Sigmoid colon (tissue), 7 donors: Measurements from ENCODE around the gene ZBTB7A. TPM values are rescaled to one million over a fixed set of nuclear protein-coding genes. Genes with fewer than 3 reads are reported as not detected.

Source experiments
- DNase-seq: peaks from one replicate; pipeline ENCODE4 v3.0.0-alpha.2; 2019
- H3K27ac ChIP-seq, 4 donors: fragments of 200-600 bp; sonication (generic); one replicate each; pipeline ENCODE4 v1.5.1; 2016 to 2019; ENCODE audit warnings: mild to moderate bottlenecking in 1 of 4
- H3K27me3 ChIP-seq, 3 donors: fragments of 200-600 bp; sonication (generic); one replicate each; pipeline ENCODE4 v1.5.1; 2019; ENCODE audit warnings: mild to moderate bottlenecking in 1 of 3
- H3K36me3 ChIP-seq, 4 donors: fragments of 200-600 bp; sonication (generic); one replicate each; pipeline ENCODE4 v1.5.1; 2016 to 2019
- H3K4me1 ChIP-seq, 4 donors: fragments of 200-600 bp; sonication (generic); one replicate each; pipeline ENCODE4 v1.5.1; 2017 to 2019
- H3K4me3 ChIP-seq, 4 donors: fragments of 200-600 bp; sonication (generic); one replicate each; pipeline ENCODE4 v1.5.1; 2017 to 2019; ENCODE audit warnings: mild to moderate bottlenecking in 2 of 4, moderate library complexity in 1 of 4
- H3K9me3 ChIP-seq, 4 donors: fragments of 200-600 bp in 3 of 4; sonication (generic) in 3 of 4; one replicate each; pipeline versions ENCODE4 v1.5.1 to v1.6.1; 2013 to 2019
- CTCF ChIP-seq, 4 experiments: fragments of 450-650 bp in 3 of 4; fragments of 200-600 bp in 1 of 4; IDR thresholded peaks; one replicate each; pipeline ENCODE4 v1.5.1; 2016 to 2019; ENCODE audit warnings: antibody characterized with exemption in 4 of 4, mild to moderate bottlenecking in 3 of 4, moderate library complexity in 2 of 4
- EP300 ChIP-seq, 4 donors: sonication (generic); formaldehyde crosslinking; IDR thresholded peaks; one replicate each; pipeline ENCODE4 v1.6.1; 2017; ENCODE audit warnings: antibody characterized with exemption in 4 of 4
- POLR2A ChIP-seq, 2 donors: fragments of 450-650 bp; IDR thresholded peaks; one replicate each; pipeline ENCODE4 v1.6.1; 2016; ENCODE audit warnings: antibody characterized with exemption in 2 of 2, mild to moderate bottlenecking in 2 of 2, moderate library complexity in 2 of 2
- POLR2AphosphoS5 ChIP-seq, 4 donors: sonication (generic); formaldehyde crosslinking; IDR thresholded peaks; one replicate each; pipeline ENCODE4 v1.6.1; 2017; ENCODE audit warnings: antibody characterized with exemption in 4 of 4
- WGBS, 2 donors: extraction: QIAGEN DNeasy Blood & Tissue Kit; methylation state at CpG; one replicate each; pipeline ENCODE4 v1.1.7; 2013; 5-methylcytosine and 5-hydroxymethylcytosine counted together
- intact Hi-C: fragments of 100-400 bp; cut with DNase I; formaldehyde crosslinking; loops from one replicate; pipeline ENCODE4 v1.15.1; 2023
- polyA plus RNA-seq, 3 donors: library from polyadenylated mRNA; stranded (reverse); fragments of 200-250 nt; gene quantifications; one replicate each; pipeline ENCODE4 v1.2.3, GENCODE V29; 2013
- total RNA-seq, 4 donors: library from RNA; depleted of rRNA; stranded (reverse); fragments of >200 nt; gene quantifications; one replicate each; pipeline ENCODE4 v1.1.0, GENCODE V29; 2016
- donor health status: healthy with polysubstance abuse.
- donor health status: Bipolar disorder and iron deficiency.
- donor health status: healthy.

Gene ZBTB7A
- total and polyA plus RNA-seq, 7 donors, result 22.8 to 53.2 (median 38.2) TPM

GRCh38 chr19:4067396-4068046, 822 bp upstream of the ZBTB7A start:
- Histone ChIP-seq H3K27me3 (no peaks in the 10 kb centered on the region), H3K36me3 (peaks cover 0 to 6% (median 3%) of the 10 kb centered on the region in 4 donors), H3K9me3 (no peaks in the 10 kb centered on the region), H3K27ac (peak overlapping the region; percentile 98 to 100 (median 99)), H3K4me3 (peak overlapping the region; percentile 81 to 100 (median 94)), H3K4me1 (peaks cover 0 to 34% (median 26%) of the 10 kb centered on the region in 4 donors)
- intact Hi-C loops, result loop anchor here (2.0 to 5.0 kb wide), 2 partner anchors 61 to 80 kb away; partner anchors contain the start of genes EEF2 and PIAS4
- WGBS, 2 donors, result 1% methylated on average over 58 of the region's 58 CpGs
- TF ChIP-seq CTCF (IDR thresholded peaks at IDR 0.05), result peak in 1 of 4 experiments; percentile 16
- TF ChIP-seq POLR2AphosphoS5 (IDR thresholded peaks at IDR 0.05), result peak in 2 of 4 donors; percentile 56 to 61
- TF ChIP-seq POLR2A (IDR thresholded peaks at IDR 0.05), result peak in 1 of 2 donors; percentile 10
- TF ChIP-seq EP300 (IDR thresholded peaks at IDR 0.05), result no peak
- no peak for DNase-seq

GRCh38 chr19:4066176-4066606, 508 bp downstream of the ZBTB7A start:
- intact Hi-C loops, result loop anchor here (2.0 to 5.0 kb wide), 2 partner anchors 59 to 79 kb away; partner anchors contain the start of genes EEF2 and PIAS4
- TF ChIP-seq CTCF (IDR thresholded peaks at IDR 0.05) (no peak), POLR2A (IDR thresholded peaks at IDR 0.05) (no peak), POLR2AphosphoS5 (IDR thresholded peaks at IDR 0.05) (peak in 3 of 4 donors; percentile 26 to 38 (median 27)), EP300 (IDR thresholded peaks at IDR 0.05) (no peak)
- WGBS, 2 donors, result 1 to 2% methylated on average over 31 of the region's 31 CpGs
- H3K4me1 ChIP-seq, result peaks cover 0 to 48% (median 39%) of the 10 kb centered on the region in 4 donors
- peak overlapping the region; percentile 81 to 100 (median 94) for H3K4me3 ChIP-seq
- H3K27ac ChIP-seq, result peak overlapping the region; percentile 98 to 100 (median 99)
- DNase-seq, result peak; percentile 84
- no peaks in the 10 kb centered on the region for H3K9me3 ChIP-seq
- H3K27me3 ChIP-seq, result no peaks in the 10 kb centered on the region
- peaks cover 0 to 6% (median 3%) of the 10 kb centered on the region in 4 donors for H3K36me3 ChIP-seq

DNA sequence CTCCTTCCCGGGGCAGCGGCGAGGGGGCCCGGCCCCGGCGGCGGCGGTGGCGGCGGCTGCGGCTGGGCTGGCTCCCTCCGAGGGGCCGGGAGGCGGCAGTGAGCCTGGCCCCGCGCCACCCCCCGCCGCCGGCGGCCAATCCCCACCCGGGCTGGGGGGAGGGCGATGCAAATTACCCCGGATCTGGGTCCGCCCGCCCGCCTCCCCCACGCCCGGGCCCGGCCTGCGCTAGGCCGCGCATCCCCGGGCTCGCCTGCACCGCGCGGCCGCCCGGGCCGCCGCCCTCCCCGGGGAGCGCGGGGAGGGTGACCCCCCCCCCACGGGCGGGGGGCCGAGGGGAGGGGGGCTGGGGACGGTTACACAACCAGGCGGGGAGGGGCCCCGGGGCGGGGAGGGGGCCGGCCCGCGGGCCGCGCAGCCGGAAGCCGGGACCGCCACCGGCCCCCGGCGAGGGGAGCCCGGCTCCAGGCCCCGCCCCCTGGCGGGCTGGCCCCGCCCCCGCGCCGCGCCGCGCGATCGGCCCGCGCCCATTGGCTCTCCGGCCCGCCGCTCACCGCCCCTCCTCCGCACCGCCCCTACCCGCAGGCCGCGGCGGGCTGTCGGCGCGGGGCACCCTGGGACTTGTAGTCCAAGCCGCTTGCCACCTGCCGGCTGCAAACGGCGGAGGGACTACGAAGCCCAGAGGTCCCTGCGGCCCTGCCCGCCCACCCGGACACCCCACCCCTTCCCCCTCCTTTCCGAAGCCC, 1.1 kb downstream of the ZBTB7A start:
- H3K4me1 ChIP-seq, result peaks cover 0 to 54% (median 45%) of the 10 kb centered on the region in 4 donors
- H3K27ac ChIP-seq, result peak overlapping the region; percentile 99 to 100 (median 100)
- H3K36me3 ChIP-seq, result peaks cover 0 to 6% (median 3%) of the 10 kb centered on the region in 4 donors
- H3K4me3 ChIP-seq, result peak overlapping the region; percentile 89 to 100 (median 94)
- no peaks in the 10 kb centered on the region for H3K9me3 ChIP-seq
- WGBS, 2 donors, result 1% methylated on average over 98 of the region's 98 CpGs
- no peak for TF ChIP-seq CTCF (IDR thresholded peaks at IDR 0.05)
- no peak for TF ChIP-seq POLR2A (IDR thresholded peaks at IDR 0.05)
- no peak for TF ChIP-seq EP300 (IDR thresholded peaks at IDR 0.05)
- peak in 1 of 4 donors; percentile 18 for TF ChIP-seq POLR2AphosphoS5 (IDR thresholded peaks at IDR 0.05)
- DNase-seq, result peak; percentile 99
- intact Hi-C loops, result loop anchor here (2.0 to 5.0 kb wide), 2 partner anchors 59 to 78 kb away; partner anchors contain the start of genes EEF2 and PIAS4
- no peaks in the 10 kb centered on the region for H3K27me3 ChIP-seq

- 0 to 1% methylated on average over 57 of the region's 57 CpGs for WGBS, 2 donors
- Histone ChIP-seq H3K4me3 (peak overlapping the region; percentile 67 to 95 (median 89)), H3K4me1 (peaks cover 0 to 63% (median 54%) of the 10 kb centered on the region in 4 donors), H3K9me3 (no peaks in the 10 kb centered on the region), H3K27me3 (no peaks in the 10 kb centered on the region), H3K27ac (peak overlapping the region; percentile 97 to 100 (median 98)), H3K36me3 (peaks cover 0 to 6% (median 3%) of the 10 kb centered on the region in 4 donors)
- intact Hi-C loops, result loop anchor here (5.0 kb wide), 1 partner anchor 77 kb away; the partner anchor contains the start of gene EEF2
- peak; percentile 89 for DNase-seq
- TF ChIP-seq POLR2A (IDR thresholded peaks at IDR 0.05), result no peak
- TF ChIP-seq POLR2AphosphoS5 (IDR thresholded peaks at IDR 0.05), result peak in 3 of 4 donors; percentile 12 to 68 (median 37)
- TF ChIP-seq EP300 (IDR thresholded peaks at IDR 0.05), result peak in 1 of 4 donors; percentile 2
These were observed 2.0 kb downstream of the ZBTB7A start for GRCh38 chr19:4064496-4065260.
